Measurements from ENCODE around the gene SPATA13. TPM values are rescaled to one million over a fixed set of nuclear protein-coding genes. Genes with fewer than 3 reads are reported as not detected.
A peak's percentile ranks its signal among the peaks of the same experiment; 100 is the strongest.

The SPATA13 gene
- total and polyA plus RNA-seq, 10 of the 15 experiments (the other 5 are each of a cell fraction or from before 2014, with no cell fraction given) = 2.4 to 11.1 (median 10.2) TPM

- H3K79me2 ChIP-seq (ENCODE audit: control insufficient read depth, insufficient read depth, low read length) = peaks cover 7% of the 10 kb centered on the region
- in situ Hi-C loops (cut with MboI) = no loop called here
- WGBS (ENCODE audit: insufficient coverage, insufficient replicate concordance, low lambda C conversion rate, missing lambda C conversion rate) = 87% methylated on average over 18 of the region's 18 CpGs
- no peak for TF ChIP-seq TCF12 (IDR thresholded peaks at IDR 0.05; ENCODE audit: low read depth, low read length)
- TF ChIP-seq RBBP5 (conservative IDR thresholded peaks at IDR 0.05) = no peak
- TF ChIP-seq CREB1 (IDR thresholded peaks at IDR 0.05; ENCODE audit: low read depth) = no peak
- TF ChIP-seq RB1 (IDR thresholded peaks at IDR 0.05; ENCODE audit: borderline replicate concordance) = no peak
- peaks cover 0 to 6% of the 10 kb centered on the region in 2 experiments for H3K36me3 ChIP-seq (ENCODE audit: control insufficient read depth in 2 of 2, insufficient read depth in 2 of 2, low read length in 1 of 2)
- ChIA-PET RAD21 (ENCODE audit: unreplicated experiment) (interaction anchor here (1.7 kb wide), 1 partner anchor 11 kb away, joined by 6 read pairs; no protein-coding TSS in a partner anchor), POLR2A (no interaction called here), SMC1A (ENCODE audit: uncharacterized antibody, unreplicated experiment) (interaction anchor here (0.9 to 1.2 kb wide), 3 partner anchors 9 to 21 kb away, joined by 3 read pairs; no protein-coding TSS in a partner anchor), CTCF (interaction anchor here (1.4 kb wide), 3 partner anchors 13 to 53 kb away, joined by 3 to 5 read pairs (median 3); no protein-coding TSS in a partner anchor)
- no peaks in the 10 kb centered on the region for H4K20me1 ChIP-seq (ENCODE audit: control insufficient read depth, insufficient read depth)
- peak overlapping the region; percentile 50 for H3K4me2 ChIP-seq (ENCODE audit: control insufficient read depth, insufficient read depth)
- no peak for DNase-seq (ENCODE audit: low read depth, low spot score)
- peaks cover 14% of the 10 kb centered on the region for H3K4me1 ChIP-seq (ENCODE audit: control insufficient read depth, insufficient read depth, low read length)
- intact Hi-C loops (cut with micrococcal nuclease; ENCODE audit: unreplicated experiment) = no loop called here
- H3K4me3 ChIP-seq = no peak overlapping the region; the same call in 1 of the 2 replicates
- no peak for ATAC-seq
- FAIRE-seq = no peak
- peak overlapping the region; percentile 38; the same call in 1 of the 2 replicates for H3K27ac ChIP-seq (ENCODE audit: control insufficient read depth, insufficient read depth)
- no peaks in the 10 kb centered on the region for H3K9me3 ChIP-seq (replicated peaks; ENCODE audit: control insufficient read depth, insufficient read depth, low read length)
- no peak overlapping the region; the same call in 1 of the 2 replicates for H3K9ac ChIP-seq (ENCODE audit: control insufficient read depth, insufficient read depth, low read length)
- no peaks in the 10 kb centered on the region for H3K27me3 ChIP-seq (replicated peaks in 1 of 2; ENCODE audit: control insufficient read depth in 2 of 2, insufficient read depth in 2 of 2, low read length in 1 of 2)
- BruUV-seq (replicated peaks) = no TSS peak
- H2AFZ ChIP-seq (ENCODE audit: control insufficient read depth, low read depth, low read length) = peak overlapping the region; percentile 66
Measured at GRCh38 chr13:24281188-24282008, 120.9 kb downstream of the SPATA13 start.

DNA sequence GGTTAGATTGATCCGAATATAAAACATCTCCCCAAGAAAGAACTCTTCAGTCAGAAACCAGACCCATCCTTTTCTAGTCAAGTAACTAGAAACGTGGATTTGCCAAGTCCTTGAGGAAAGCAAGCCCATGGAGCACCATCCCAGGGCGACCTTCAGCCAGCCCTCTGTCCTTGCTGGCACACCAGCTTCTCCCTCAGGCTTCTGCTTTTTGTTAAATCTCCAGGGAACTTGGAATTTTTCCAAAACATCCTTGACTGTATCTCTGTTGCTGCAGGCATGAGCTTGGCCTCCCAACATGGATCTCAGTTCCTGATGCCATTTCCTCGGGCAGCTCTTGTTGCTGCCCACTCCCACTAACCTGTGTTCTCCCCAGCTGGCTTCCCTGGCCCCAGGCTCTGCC, 121.7 kb downstream of the SPATA13 start:
- Histone ChIP-seq H3K9ac (ENCODE audit: control insufficient read depth, insufficient read depth, low read length) (no peak overlapping the region), H3K27me3 (replicated peaks in 1 of 2; ENCODE audit: control insufficient read depth in 2 of 2, insufficient read depth in 2 of 2, low read length in 1 of 2) (no peaks in the 10 kb centered on the region), H3K79me2 (ENCODE audit: control insufficient read depth, insufficient read depth, low read length) (peaks cover 3% of the 10 kb centered on the region), H3K9me3 (replicated peaks; ENCODE audit: control insufficient read depth, insufficient read depth, low read length) (no peaks in the 10 kb centered on the region), H3K4me3 (no peak overlapping the region), H2AFZ (ENCODE audit: control insufficient read depth, low read depth, low read length) (no peak overlapping the region), H3K36me3 (ENCODE audit: control insufficient read depth in 2 of 2, insufficient read depth in 2 of 2, low read length in 1 of 2) (peaks cover 2 to 7% of the 10 kb centered on the region in 2 experiments), H3K4me2 (ENCODE audit: control insufficient read depth, insufficient read depth) (no peak overlapping the region), H3K4me1 (ENCODE audit: control insufficient read depth, insufficient read depth, low read length) (peaks cover 11% of the 10 kb centered on the region), H3K27ac (ENCODE audit: control insufficient read depth, insufficient read depth) (no peak overlapping the region), H4K20me1 (ENCODE audit: control insufficient read depth, insufficient read depth) (no peaks in the 10 kb centered on the region)
- WGBS (ENCODE audit: insufficient coverage, insufficient replicate concordance, low lambda C conversion rate, missing lambda C conversion rate) = 79% methylated on average over 4 of the region's 4 CpGs
- in situ Hi-C loops (cut with MboI) = no loop called here
- ChIA-PET CTCF (interaction anchor here (0.9 to 1.4 kb wide), 3 partner anchors 9 to 49 kb away, joined by 3 read pairs; no protein-coding TSS in a partner anchor), POLR2A (no interaction called here), RAD21 (ENCODE audit: unreplicated experiment) (no interaction called here), SMC1A (ENCODE audit: uncharacterized antibody, unreplicated experiment) (interaction anchor here (0.8 to 1.2 kb wide), 2 partner anchors 10 to 12 kb away, joined by 3 read pairs; no protein-coding TSS in a partner anchor)
- intact Hi-C loops (cut with micrococcal nuclease; ENCODE audit: unreplicated experiment) = no loop called here
- FAIRE-seq (no peak), DNase-seq (ENCODE audit: low read depth, low spot score) (no peak), ATAC-seq (no peak)
- no TSS peak for BruUV-seq (replicated peaks)
- no peak for TF ChIP-seq CBFB (IDR thresholded peaks at IDR 0.05; ENCODE audit: low read depth)
- no peak for TF ChIP-seq REST (IDR thresholded peaks at IDR 0.05; ENCODE audit: low read depth, low read length)
- TF ChIP-seq STAT3 (IDR thresholded peaks at IDR 0.05; ENCODE audit: low read depth, low read length) = no peak
- no peak for TF ChIP-seq MEF2A (IDR thresholded peaks at IDR 0.05; ENCODE audit: insufficient read depth, low read depth, low read length)
- no peak for TF ChIP-seq RAD21 (IDR thresholded peaks at IDR 0.05; ENCODE audit: insufficient read depth, low read depth, low read length)
- TF ChIP-seq, protein P1, sequence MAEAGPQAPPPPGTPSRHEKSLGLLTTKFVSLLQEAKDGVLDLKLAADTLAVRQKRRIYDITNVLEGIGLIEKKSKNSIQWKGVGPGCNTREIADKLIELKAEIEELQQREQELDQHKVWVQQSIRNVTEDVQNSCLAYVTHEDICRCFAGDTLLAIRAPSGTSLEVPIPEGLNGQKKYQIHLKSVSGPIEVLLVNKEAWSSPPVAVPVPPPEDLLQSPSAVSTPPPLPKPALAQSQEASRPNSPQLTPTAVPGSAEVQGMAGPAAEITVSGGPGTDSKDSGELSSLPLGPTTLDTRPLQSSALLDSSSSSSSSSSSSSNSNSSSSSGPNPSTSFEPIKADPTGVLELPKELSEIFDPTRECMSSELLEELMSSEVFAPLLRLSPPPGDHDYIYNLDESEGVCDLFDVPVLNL (IDR thresholded peaks at IDR 0.05; ENCODE audit: low read depth, low read length) = no peak
- no peak for TF ChIP-seq SMAD5 (IDR thresholded peaks at IDR 0.05; ENCODE audit: low read depth)
- TF ChIP-seq TCF3 (IDR thresholded peaks at IDR 0.05; ENCODE audit: borderline replicate concordance, insufficient read depth, low read depth, low read length) = no peak

All from GM12878 (cell line).